ENCODE measurements around the gene DNAJA4.

DNA sequence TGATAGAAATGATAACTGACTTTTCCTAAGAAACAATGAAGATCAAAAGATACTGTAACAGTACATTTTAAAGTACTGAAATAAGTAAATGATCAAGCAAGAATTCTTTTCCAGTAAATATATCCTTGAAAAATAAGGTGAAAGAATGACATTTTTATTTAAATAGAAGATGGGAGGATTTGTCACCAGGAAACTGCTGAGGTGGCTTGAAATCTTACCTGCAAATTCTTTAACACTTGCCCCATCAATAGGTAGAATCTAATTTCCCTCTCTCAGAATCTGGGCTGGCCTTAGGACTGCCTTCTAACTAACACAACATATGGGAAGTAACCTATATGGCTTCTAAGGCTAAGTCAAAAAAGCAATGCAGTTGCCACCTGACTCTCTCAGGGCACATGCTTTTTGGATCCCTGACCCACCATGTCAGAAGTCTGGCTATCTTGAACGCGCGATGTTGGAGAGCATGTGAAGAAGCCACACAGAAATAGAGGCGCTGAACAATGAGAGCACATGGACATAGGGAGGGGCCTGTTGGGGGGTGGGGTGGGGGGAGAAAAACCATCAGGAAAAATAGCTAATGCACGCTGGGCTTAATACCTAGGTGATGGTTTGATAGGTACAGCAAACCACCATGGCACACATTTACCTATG is 41.5 kb upstream of the DNAJA4 start:
- TF ChIP-seq, protein P1, sequence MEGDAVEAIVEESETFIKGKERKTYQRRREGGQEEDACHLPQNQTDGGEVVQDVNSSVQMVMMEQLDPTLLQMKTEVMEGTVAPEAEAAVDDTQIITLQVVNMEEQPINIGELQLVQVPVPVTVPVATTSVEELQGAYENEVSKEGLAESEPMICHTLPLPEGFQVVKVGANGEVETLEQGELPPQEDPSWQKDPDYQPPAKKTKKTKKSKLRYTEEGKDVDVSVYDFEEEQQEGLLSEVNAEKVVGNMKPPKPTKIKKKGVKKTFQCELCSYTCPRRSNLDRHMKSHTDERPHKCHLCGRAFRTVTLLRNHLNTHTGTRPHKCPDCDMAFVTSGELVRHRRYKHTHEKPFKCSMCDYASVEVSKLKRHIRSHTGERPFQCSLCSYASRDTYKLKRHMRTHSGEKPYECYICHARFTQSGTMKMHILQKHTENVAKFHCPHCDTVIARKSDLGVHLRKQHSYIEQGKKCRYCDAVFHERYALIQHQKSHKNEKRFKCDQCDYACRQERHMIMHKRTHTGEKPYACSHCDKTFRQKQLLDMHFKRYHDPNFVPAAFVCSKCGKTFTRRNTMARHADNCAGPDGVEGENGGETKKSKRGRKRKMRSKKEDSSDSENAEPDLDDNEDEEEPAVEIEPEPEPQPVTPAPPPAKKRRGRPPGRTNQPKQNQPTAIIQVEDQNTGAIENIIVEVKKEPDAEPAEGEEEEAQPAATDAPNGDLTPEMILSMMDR (conservative IDR thresholded peaks at IDR 0.05; ENCODE audit: low read depth in 2 of 2), result no peak
- no peak for TF ChIP-seq EZH2 (IDR thresholded peaks at IDR 0.05; ENCODE audit: low read depth, unreplicated experiment)
- TF ChIP-seq EZH2phosphoT487 (IDR thresholded peaks at IDR 0.05; ENCODE audit: unreplicated experiment), result no peak
- TF ChIP-seq POLR2AphosphoS5 (IDR thresholded peaks at IDR 0.05; ENCODE audit: low read depth), result no peak
